ENCODE measurements around the gene FBXO34. TPM values are rescaled to one million over a fixed set of nuclear protein-coding genes. Genes with fewer than 3 reads are reported as not detected.

Gene FBXO34
- total and polyA plus RNA-seq, 10 of the 15 experiments (the other 5 are each of a cell fraction or from before 2014, with no cell fraction given): 5.6 to 22.8 (median 17.6) TPM

DNA sequence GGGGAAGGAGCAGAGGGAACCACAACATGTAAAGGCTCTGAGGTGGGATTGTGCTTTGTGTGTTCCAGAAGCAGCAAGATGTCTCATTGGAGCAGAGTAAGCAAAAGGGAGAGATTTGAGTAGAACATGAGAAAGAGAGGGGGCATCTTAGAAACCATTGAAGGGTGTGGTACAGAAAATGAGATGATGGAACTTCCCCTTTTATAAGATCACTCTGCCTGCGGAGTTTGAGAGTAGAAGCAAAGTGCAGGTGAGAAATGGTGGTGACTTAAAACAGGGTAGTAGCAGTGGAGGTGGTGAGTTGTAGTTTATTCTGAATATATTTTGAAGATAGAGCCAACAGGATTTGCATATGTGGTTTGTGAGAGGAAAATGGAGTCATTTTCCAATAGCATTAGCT is 56.0 kb downstream of the FBXO34 start:
- H3K4me3 ChIP-seq: no peak overlapping the region
- H3K36me3 ChIP-seq (ENCODE audit: control insufficient read depth in 2 of 2, insufficient read depth in 2 of 2, low read length in 1 of 2): no peaks in the 10 kb centered on the region
- POLR2A ChIA-PET: no interaction called here
- no peak overlapping the region for H3K9ac ChIP-seq (ENCODE audit: control insufficient read depth, insufficient read depth, low read length)
- SMC1A ChIA-PET (ENCODE audit: uncharacterized antibody, unreplicated experiment): interaction anchor here (2.1 kb wide), 1 partner anchor 49 kb away, joined by 10 read pairs; no protein-coding TSS in a partner anchor
- intact Hi-C loops (cut with micrococcal nuclease; ENCODE audit: unreplicated experiment) (no loop called here), in situ Hi-C loops (cut with MboI) (no loop called here)
- no peak for DNase-seq (ENCODE audit: low read depth, low spot score)
- H3K9me3 ChIP-seq (replicated peaks; ENCODE audit: control insufficient read depth, insufficient read depth, low read length): no peaks in the 10 kb centered on the region; the same call in 2 of the 3 replicates
- peak; percentile 94 for ATAC-seq
- H4K20me1 ChIP-seq (ENCODE audit: control insufficient read depth, insufficient read depth): no peaks in the 10 kb centered on the region
- H3K79me2 ChIP-seq (ENCODE audit: control insufficient read depth, insufficient read depth, low read length): peaks cover 18% of the 10 kb centered on the region
- no peaks in the 10 kb centered on the region for H3K27me3 ChIP-seq (replicated peaks in 1 of 2; ENCODE audit: control insufficient read depth in 2 of 2, insufficient read depth in 2 of 2, low read length in 1 of 2)
- H3K27ac ChIP-seq (ENCODE audit: control insufficient read depth, insufficient read depth): peak overlapping the region; percentile 25; the same call in 1 of the 2 replicates
- no TSS peak for BruUV-seq (replicated peaks)
- FAIRE-seq: peak; percentile 56
- peak overlapping the region; percentile 68 for H3K4me2 ChIP-seq (ENCODE audit: control insufficient read depth, insufficient read depth)
- WGBS (ENCODE audit: insufficient coverage, insufficient replicate concordance, low lambda C conversion rate, missing lambda C conversion rate): 0% methylated on average over 1 of the region's 1 CpG
- no peak overlapping the region; the same call in 1 of the 2 replicates for H2AFZ ChIP-seq (ENCODE audit: control insufficient read depth, low read depth, low read length)
- peaks cover 26% of the 10 kb centered on the region for H3K4me1 ChIP-seq (ENCODE audit: control insufficient read depth, insufficient read depth, low read length)
- CTCF ChIA-PET: interaction anchor here (1.5 kb wide), 1 partner anchor 10 kb away, joined by 5 read pairs; no protein-coding TSS in a partner anchor
- RAD21 ChIA-PET (ENCODE audit: unreplicated experiment): no interaction called here
- TF ChIP-seq EZH2 (IDR thresholded peaks at IDR 0.05; ENCODE audit: borderline replicate concordance, control insufficient read depth, low read depth, low read length) (no peak), EED (IDR thresholded peaks at IDR 0.05; ENCODE audit: low read depth) (no peak), MXI1 (IDR thresholded peaks at IDR 0.05; ENCODE audit: low read depth, low read length) (no peak), TCF3 (IDR thresholded peaks at IDR 0.05; ENCODE audit: borderline replicate concordance, insufficient read depth, low read depth, low read length) (no peak), RAD21 (IDR thresholded peaks at IDR 0.05; ENCODE audit: insufficient read depth, low read depth, low read length) (no peak), SPI1 (IDR thresholded peaks at IDR 0.05; ENCODE audit: borderline replicate concordance, insufficient read depth, low read depth, low read length) (peak; percentile 33; the same call in 1 of the 2 replicates), NRF1 (conservative IDR thresholded peaks at IDR 0.05; ENCODE audit: low read depth, low read length) (no peak), EP300 (IDR thresholded peaks at IDR 0.05; ENCODE audit: borderline replicate concordance in 1 of 2, control insufficient read depth in 1 of 2, low read depth in 2 of 2, low read length in 2 of 2) (no peak)
- TF ChIP-seq, protein P1, sequence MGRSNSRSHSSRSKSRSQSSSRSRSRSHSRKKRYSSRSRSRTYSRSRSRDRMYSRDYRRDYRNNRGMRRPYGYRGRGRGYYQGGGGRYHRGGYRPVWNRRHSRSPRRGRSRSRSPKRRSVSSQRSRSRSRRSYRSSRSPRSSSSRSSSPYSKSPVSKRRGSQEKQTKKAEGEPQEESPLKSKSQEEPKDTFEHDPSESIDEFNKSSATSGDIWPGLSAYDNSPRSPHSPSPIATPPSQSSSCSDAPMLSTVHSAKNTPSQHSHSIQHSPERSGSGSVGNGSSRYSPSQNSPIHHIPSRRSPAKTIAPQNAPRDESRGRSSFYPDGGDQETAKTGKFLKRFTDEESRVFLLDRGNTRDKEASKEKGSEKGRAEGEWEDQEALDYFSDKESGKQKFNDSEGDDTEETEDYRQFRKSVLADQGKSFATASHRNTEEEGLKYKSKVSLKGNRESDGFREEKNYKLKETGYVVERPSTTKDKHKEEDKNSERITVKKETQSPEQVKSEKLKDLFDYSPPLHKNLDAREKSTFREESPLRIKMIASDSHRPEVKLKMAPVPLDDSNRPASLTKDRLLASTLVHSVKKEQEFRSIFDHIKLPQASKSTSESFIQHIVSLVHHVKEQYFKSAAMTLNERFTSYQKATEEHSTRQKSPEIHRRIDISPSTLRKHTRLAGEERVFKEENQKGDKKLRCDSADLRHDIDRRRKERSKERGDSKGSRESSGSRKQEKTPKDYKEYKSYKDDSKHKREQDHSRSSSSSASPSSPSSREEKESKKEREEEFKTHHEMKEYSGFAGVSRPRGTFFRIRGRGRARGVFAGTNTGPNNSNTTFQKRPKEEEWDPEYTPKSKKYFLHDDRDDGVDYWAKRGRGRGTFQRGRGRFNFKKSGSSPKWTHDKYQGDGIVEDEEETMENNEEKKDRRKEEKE (IDR thresholded peaks at IDR 0.05): no peak
- TF ChIP-seq, protein P2, sequence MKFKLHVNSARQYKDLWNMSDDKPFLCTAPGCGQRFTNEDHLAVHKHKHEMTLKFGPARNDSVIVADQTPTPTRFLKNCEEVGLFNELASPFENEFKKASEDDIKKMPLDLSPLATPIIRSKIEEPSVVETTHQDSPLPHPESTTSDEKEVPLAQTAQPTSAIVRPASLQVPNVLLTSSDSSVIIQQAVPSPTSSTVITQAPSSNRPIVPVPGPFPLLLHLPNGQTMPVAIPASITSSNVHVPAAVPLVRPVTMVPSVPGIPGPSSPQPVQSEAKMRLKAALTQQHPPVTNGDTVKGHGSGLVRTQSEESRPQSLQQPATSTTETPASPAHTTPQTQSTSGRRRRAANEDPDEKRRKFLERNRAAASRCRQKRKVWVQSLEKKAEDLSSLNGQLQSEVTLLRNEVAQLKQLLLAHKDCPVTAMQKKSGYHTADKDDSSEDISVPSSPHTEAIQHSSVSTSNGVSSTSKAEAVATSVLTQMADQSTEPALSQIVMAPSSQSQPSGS (IDR thresholded peaks at IDR 0.05; ENCODE audit: low read length): peak; percentile 20; the same call in 1 of the 2 replicates
- TF ChIP-seq, protein P3, sequence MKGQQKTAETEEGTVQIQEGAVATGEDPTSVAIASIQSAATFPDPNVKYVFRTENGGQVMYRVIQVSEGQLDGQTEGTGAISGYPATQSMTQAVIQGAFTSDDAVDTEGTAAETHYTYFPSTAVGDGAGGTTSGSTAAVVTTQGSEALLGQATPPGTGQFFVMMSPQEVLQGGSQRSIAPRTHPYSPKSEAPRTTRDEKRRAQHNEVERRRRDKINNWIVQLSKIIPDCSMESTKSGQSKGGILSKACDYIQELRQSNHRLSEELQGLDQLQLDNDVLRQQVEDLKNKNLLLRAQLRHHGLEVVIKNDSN (IDR thresholded peaks at IDR 0.05; ENCODE audit: borderline replicate concordance, extremely low read length, insufficient read depth, low read depth, low read length): no peak
- TF ChIP-seq, protein P4, sequence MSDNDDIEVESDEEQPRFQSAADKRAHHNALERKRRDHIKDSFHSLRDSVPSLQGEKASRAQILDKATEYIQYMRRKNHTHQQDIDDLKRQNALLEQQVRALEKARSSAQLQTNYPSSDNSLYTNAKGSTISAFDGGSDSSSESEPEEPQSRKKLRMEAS (IDR thresholded peaks at IDR 0.05; ENCODE audit: low read depth, low read length): no peak
- TF ChIP-seq, protein P5, sequence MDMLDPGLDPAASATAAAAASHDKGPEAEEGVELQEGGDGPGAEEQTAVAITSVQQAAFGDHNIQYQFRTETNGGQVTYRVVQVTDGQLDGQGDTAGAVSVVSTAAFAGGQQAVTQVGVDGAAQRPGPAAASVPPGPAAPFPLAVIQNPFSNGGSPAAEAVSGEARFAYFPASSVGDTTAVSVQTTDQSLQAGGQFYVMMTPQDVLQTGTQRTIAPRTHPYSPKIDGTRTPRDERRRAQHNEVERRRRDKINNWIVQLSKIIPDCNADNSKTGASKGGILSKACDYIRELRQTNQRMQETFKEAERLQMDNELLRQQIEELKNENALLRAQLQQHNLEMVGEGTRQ (IDR thresholded peaks at IDR 0.05; ENCODE audit: borderline replicate concordance, low read depth, low read length): no peak
- TF ChIP-seq, protein P6, sequence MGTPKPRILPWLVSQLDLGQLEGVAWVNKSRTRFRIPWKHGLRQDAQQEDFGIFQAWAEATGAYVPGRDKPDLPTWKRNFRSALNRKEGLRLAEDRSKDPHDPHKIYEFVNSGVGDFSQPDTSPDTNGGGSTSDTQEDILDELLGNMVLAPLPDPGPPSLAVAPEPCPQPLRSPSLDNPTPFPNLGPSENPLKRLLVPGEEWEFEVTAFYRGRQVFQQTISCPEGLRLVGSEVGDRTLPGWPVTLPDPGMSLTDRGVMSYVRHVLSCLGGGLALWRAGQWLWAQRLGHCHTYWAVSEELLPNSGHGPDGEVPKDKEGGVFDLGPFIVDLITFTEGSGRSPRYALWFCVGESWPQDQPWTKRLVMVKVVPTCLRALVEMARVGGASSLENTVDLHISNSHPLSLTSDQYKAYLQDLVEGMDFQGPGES (IDR thresholded peaks at IDR 0.05): no peak

Measured in GM12878 (cell line).